Fibroblast of lung (primary cell): Measurements from ENCODE around the gene STXBP5. TPM values are rescaled to one million over a fixed set of nuclear protein-coding genes. Genes with fewer than 3 reads are reported as not detected.
"Not testable (repeated sequence)": the region's sequence is repeated elsewhere in the genome, so short reads cannot be mapped to it uniquely, and the experiment has no call there.

Experiments used
- DNase-seq, 2 donors: peaks; one replicate each; pipeline versions ENCODE4 v3.0.0 to v3.0.0-alpha.2; 2010; ENCODE audit warnings: low read depth in 2 of 2
- H2AFZ ChIP-seq: 2 replicates; pipeline ENCODE4 v1.5.1; 2012; ENCODE audit warnings: low read length, control low read depth, inconsistent platforms
- H3K27ac ChIP-seq: 2 replicates; pipeline ENCODE4 v1.5.1; 2011; ENCODE audit warnings: low read length, control low read depth; ENCODE audit not compliant: insufficient read depth
- H3K27me3 ChIP-seq: 2 replicates; pipeline ENCODE4 v1.5.1; 2011; ENCODE audit warnings: mild to moderate bottlenecking, low read length; ENCODE audit not compliant: control insufficient read depth, insufficient read depth
- H3K36me3 ChIP-seq: 2 replicates; pipeline ENCODE4 v1.5.1; 2011; ENCODE audit warnings: low read length; ENCODE audit not compliant: control insufficient read depth, insufficient read depth
- H3K4me1 ChIP-seq: 2 replicates; pipeline ENCODE4 v1.5.1; 2011; ENCODE audit warnings: low read length; ENCODE audit not compliant: control insufficient read depth, insufficient read depth; ENCODE audit errors: extremely low read depth
- H3K4me2 ChIP-seq: 2 replicates; pipeline ENCODE4 v1.5.1; 2011; ENCODE audit warnings: low read length, control low read depth; ENCODE audit not compliant: insufficient read depth; ENCODE audit errors: extremely low read depth
- H3K4me3 ChIP-seq, 4 experiments: fragments of 200-600 bp in 1 of 4; sonication (generic) in 1 of 4; replicated peaks in 1 of 4; 2 replicates each; pipeline ENCODE4 v1.5.1; 2011 to 2016; ENCODE audit warnings: low read length in 4 of 4, low read depth in 3 of 4, mild to moderate bottlenecking in 3 of 4, control low read depth in 2 of 4, inconsistent platforms in 1 of 4, mixed read lengths in 1 of 4; ENCODE audit not compliant: insufficient read depth in 1 of 4; ENCODE audit errors: control extremely low read depth in 1 of 4
- H3K79me2 ChIP-seq: 2 replicates; pipeline ENCODE4 v1.5.1; 2012; ENCODE audit warnings: mild to moderate bottlenecking, low read length, inconsistent platforms; ENCODE audit not compliant: control insufficient read depth, insufficient read depth
- H3K9ac ChIP-seq: 2 replicates; pipeline ENCODE4 v1.5.1; 2011; ENCODE audit warnings: mild to moderate bottlenecking, low read length, control low read depth; ENCODE audit not compliant: insufficient read depth
- H3K9me3 ChIP-seq: 2 replicates; pipeline ENCODE4 v1.5.1; 2012; ENCODE audit warnings: low read depth, low read length; ENCODE audit not compliant: control insufficient read depth, insufficient read depth
- H4K20me1 ChIP-seq: 2 replicates; pipeline ENCODE4 v1.5.1; 2011; ENCODE audit warnings: low read length; ENCODE audit not compliant: control insufficient read depth, insufficient read depth; ENCODE audit errors: extremely low read depth
- CTCF ChIP-seq, 2 donors: IDR thresholded peaks in 1 of 2; conservative IDR thresholded peaks in 1 of 2; 1 replicate in 1 of 2; 2 replicates in 1 of 2; pipeline ENCODE4 v1.5.1; 2011 to 2012; ENCODE audit warnings: low read length in 2 of 2, control low read depth in 1 of 2, inconsistent platforms in 1 of 2, low read depth in 1 of 2, mild to moderate bottlenecking in 1 of 2
- EZH2 ChIP-seq: IDR thresholded peaks from 2 replicates; pipeline ENCODE4 v1.5.1; 2012; ENCODE audit warnings: low read length, control low read depth, mild to moderate bottlenecking; ENCODE audit errors: missing control alignments
- polyA plus RNA-seq, 2 donors: library from polyadenylated mRNA; depleted of rRNA in 1 of 2; stranded (reverse) in 1 of 2; unstranded in 1 of 2; fragments of >200 nt; gene quantifications; 2 replicates each; pipeline ENCODE4 v1.2.1, GENCODE V29; 2011 to 2012; ENCODE audit warnings: missing spikeins in 1 of 2
- total RNA-seq: library from RNA; depleted of rRNA; stranded (reverse); fragments of >200 nt; gene quantifications from 2 replicates; pipeline ENCODE4 v1.2.1, GENCODE V29; 2014

The STXBP5 gene
- total and polyA plus RNA-seq, 2 donors (not counting 1 experiment from before 2014, with no cell fraction given) = 27.6 to 90.7 TPM

GRCh38 chr6:147378819-147379218 lies 174.6 kb downstream of the STXBP5 start:
- no peak overlapping the region for H2AFZ ChIP-seq
- no peak for DNase-seq
- no peaks in the 10 kb centered on the region for H3K9me3 ChIP-seq
- H3K4me1 ChIP-seq = no peaks in the 10 kb centered on the region
- H3K27me3 ChIP-seq = no peaks in the 10 kb centered on the region
- no peaks in the 10 kb centered on the region for H4K20me1 ChIP-seq
- no peak overlapping the region for H3K4me3 ChIP-seq
- no peak overlapping the region for H3K4me2 ChIP-seq
- no peaks in the 10 kb centered on the region for H3K79me2 ChIP-seq
- peaks cover 4% of the 10 kb centered on the region for H3K36me3 ChIP-seq
- TF ChIP-seq CTCF (conservative IDR thresholded peaks at IDR 0.05 in 1 of 2, IDR thresholded peaks at IDR 0.05 in 1 of 2; ENCODE audit: low read depth in 1 of 2, low read length in 2 of 2) (no peak), EZH2 (no peak)
- H3K9ac ChIP-seq = no peak overlapping the region
- no peak overlapping the region for H3K27ac ChIP-seq

- not testable (repeated sequence) for H3K79me2 ChIP-seq, H3K9ac ChIP-seq, H3K4me2 ChIP-seq, H4K20me1 ChIP-seq, H3K36me3 ChIP-seq, H3K4me3 ChIP-seq, H3K27me3 ChIP-seq, H2AFZ ChIP-seq, H3K27ac ChIP-seq, H3K4me1 ChIP-seq, DNase-seq, H3K9me3 ChIP-seq
Observed at GRCh38 chr6:147380841-147381240, 176.6 kb downstream of the STXBP5 start.

GRCh38 chr6:147381712-147382111 lies 177.5 kb downstream of the STXBP5 start:
- H3K9me3 ChIP-seq = no peaks in the 10 kb centered on the region
- no peak overlapping the region for H2AFZ ChIP-seq
- H3K4me2 ChIP-seq = no peak overlapping the region
- H3K4me3 ChIP-seq = no peak overlapping the region
- H3K79me2 ChIP-seq = no peaks in the 10 kb centered on the region
- DNase-seq = peak in 1 of 2 donors; percentile 75
- TF ChIP-seq CTCF (conservative IDR thresholded peaks at IDR 0.05 in 1 of 2, IDR thresholded peaks at IDR 0.05 in 1 of 2; ENCODE audit: low read depth in 1 of 2, low read length in 2 of 2) (no peak), EZH2 (no peak)
- peaks cover 3% of the 10 kb centered on the region for H3K36me3 ChIP-seq
- no peaks in the 10 kb centered on the region for H3K27me3 ChIP-seq
- no peak overlapping the region for H3K9ac ChIP-seq
- no peaks in the 10 kb centered on the region for H4K20me1 ChIP-seq
- H3K4me1 ChIP-seq = no peaks in the 10 kb centered on the region
- no peak overlapping the region for H3K27ac ChIP-seq
